Measurements from ENCODE around the gene SLC24A4.

- no peak for TF ChIP-seq POLR2A (IDR thresholded peaks at IDR 0.05)
- TF ChIP-seq CTCF (IDR thresholded peaks at IDR 0.05): no peak
Measured at GRCh38 chr14:92380131-92380530, 57.2 kb downstream of the SLC24A4 start.
